HuH-7.5 (cell line): ENCODE measurements around the gene MDFIC.

Experiments
- DNase-seq: peaks from one replicate; pipeline ENCODE4 v3.0.0; 2011; ENCODE audit warnings: low spot score

The MDFIC gene

DNA sequence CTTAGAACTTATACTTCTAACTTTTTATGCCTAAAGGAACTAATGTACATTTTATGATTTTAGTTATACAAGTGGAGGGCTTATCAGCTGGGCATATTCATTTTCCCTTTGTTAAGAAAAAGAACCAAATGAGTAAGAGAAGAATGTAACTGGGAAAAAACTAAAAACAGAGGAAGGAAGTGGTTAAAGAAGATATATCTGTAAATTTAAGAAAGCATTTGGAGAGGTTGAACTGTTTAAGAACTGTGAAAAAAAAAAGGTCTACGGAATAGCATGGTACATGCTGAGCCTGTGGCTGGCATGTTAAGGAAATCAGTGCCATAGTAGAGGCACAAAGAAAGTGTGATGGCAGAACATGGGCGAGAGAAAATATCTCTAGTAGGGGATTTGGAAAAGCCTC is 6.2 kb downstream of the MDFIC start:
- DNase-seq, result no peak

DNA sequence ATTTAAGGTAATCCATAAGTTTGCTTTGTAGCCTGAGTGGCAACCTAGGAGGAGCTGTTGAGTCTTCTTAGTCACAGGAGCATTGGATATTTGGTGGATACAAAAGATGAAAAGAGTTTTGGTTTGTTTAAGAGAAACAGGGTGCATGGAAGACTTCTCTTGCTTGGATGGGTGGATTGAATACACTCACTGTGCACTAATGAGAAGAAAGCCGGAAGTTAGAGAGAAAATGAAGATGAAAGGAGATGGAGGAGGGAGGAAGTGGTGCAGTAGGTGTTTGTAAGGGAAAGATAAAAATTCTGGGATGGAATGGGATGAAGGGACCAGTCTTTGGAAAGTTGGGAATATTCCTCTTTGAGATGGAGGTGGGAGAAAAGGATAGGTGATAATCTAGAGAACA is 7.7 kb downstream of the MDFIC start:
- no peak for DNase-seq

- DNase-seq, result no peak
These were observed 8.3 kb downstream of the MDFIC start for GRCh38 chr7:114930107-114930661.

- DNase-seq, result no peak
These were observed 9.1 kb downstream of the MDFIC start for GRCh38 chr7:114930829-114931655.

- no peak for DNase-seq
These were observed 9.7 kb downstream of the MDFIC start for GRCh38 chr7:114931656-114932011.

GRCh38 chr7:114932991-114933390 is 11.1 kb downstream of the MDFIC start:
- no peak for DNase-seq

DNA sequence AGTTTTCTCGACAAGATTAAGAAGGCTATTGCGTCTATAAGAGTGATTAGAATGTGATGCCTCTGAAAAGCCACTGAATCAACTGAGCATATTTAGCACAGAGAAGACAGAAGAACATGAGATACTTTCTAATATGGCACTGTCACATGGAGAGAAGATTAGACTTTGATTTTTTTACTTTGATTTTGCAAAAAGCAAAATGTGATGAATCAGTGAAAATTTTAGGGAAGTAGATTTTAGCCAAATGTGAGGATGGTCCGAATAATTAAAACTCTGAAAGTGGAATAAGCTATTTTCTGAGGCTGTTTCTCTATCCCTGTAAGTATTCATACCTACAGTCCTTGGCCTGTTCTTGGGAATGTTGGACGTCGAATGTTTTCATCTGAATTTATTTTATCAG is 11.8 kb downstream of the MDFIC start:
- DNase-seq, result no peak

GRCh38 chr7:114934086-114934485 is 12.2 kb downstream of the MDFIC start:
- no peak for DNase-seq

GRCh38 chr7:114934713-114935112 is 12.8 kb downstream of the MDFIC start:
- no peak for DNase-seq

DNA sequence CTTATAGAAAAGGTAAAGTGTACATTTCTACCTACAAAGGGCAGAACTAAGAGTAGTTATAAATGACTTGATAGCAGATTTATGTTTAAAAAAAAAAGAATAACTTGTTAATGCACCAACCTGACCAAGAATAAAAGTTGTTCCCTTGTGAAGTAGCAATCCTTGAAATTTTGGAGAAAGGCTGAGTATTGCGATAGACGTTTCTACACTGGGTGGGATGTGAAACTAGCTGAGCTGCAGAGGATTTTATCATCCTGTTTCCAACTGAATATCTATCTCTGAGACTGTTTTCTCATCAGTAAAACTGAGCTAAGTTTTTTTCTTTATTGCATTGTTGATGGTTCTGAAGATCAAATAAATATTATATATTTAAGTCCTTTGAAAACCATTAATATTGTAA is 14.6 kb downstream of the MDFIC start:
- DNase-seq, result no peak

- no peak for DNase-seq
These were observed 15.6 kb downstream of the MDFIC start for GRCh38 chr7:114937446-114937845.

GRCh38 chr7:114938785-114939184 is 16.9 kb downstream of the MDFIC start:
- no peak for DNase-seq

- DNase-seq, result no peak
These were observed 17.7 kb downstream of the MDFIC start for GRCh38 chr7:114939484-114940097.

DNA sequence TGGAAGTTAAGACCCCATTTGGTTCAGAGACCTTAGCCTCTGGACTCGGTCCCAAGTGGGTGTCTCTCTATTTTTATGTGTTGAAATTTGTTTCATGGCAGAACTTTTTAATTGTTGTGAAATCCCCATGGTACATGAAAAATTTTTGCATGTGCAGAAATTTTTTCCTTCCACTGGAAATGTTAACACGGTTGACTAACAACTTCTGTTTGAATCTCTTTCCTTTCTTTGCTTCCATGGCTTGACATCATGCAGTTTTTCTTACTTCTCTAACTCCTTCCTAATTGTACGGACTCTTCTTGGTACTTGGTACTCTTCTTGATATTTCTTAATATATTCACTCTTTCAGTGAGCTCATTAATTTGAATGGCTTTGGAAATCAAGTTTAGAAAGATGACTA is 18.3 kb downstream of the MDFIC start:
- no peak for DNase-seq

DNA sequence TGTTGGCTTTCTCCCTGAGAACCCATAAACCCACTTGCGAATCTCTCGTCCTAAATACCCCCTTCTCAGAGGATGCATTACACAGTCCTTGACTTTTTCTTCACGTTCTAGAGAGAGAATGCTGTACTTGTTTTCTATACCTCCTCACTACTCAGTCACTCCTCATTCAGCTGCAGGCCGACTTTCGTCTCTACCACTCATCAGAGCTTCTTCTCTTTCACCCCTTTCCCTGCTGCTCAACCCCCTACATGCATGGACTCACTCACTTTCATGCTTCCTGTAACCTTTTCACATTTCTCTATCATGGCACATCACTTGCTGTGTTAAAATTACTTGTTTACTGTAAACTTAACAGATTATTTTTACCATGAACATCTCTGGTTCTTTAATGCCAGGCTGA is 19.8 kb downstream of the MDFIC start:
- no peak for DNase-seq

- DNase-seq, result no peak
These were observed 20.7 kb downstream of the MDFIC start for GRCh38 chr7:114942446-114943175.

DNA sequence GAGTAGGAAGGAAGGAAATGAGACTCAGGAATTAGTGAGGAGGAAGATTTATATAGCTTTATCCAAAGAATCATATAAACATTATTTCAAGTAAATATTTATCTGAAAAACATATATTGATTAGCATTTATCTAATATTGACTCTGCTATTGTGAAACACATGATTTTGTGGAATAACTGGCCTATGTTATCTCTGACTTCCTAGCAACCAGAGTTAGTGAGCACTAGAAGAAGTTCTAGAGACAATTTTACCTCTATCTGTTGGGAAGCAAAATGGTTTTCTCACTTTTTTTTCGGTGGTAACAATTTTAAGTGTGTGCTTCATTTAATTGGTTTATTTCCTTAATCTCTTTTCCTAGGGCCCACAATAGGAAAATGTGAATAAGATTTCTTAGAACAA is 21.6 kb downstream of the MDFIC start:
- no peak for DNase-seq

DNA sequence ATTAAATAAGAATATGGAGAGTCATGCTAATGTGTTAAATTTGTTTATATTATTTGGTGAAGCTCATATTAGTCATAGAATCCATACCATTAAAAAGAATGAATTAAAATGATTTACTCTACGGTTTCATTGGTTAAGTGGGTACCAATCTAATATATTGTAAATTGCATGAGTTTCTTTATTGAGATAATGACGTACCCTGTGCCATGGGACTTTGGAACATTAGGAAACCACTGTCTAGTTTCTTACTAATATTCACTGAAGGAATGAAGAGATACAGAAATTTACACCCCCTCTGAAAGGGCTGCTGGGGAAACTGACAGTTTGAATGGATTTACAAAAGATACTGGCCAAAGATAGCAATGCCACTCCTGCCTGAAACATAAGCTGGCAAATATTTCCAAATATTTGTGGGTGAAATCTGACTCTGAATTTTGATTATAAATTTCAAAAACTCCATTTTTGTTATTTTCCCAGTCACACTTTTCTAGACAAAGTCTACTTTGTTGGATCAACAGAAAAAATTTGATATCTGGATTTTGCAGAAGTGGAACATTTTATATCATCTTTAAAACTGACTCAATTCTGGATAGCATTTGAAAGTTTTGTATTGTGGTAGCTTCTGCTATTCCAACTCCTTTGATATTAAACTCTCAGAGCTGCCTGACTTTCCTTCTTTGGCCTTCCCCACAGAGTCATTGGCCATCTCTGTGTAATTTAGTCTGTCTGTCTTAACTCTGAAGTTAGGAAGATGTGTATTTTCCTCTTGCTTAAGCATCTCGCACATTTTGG is 22.3 kb downstream of the MDFIC start:
- DNase-seq, result no peak

DNA sequence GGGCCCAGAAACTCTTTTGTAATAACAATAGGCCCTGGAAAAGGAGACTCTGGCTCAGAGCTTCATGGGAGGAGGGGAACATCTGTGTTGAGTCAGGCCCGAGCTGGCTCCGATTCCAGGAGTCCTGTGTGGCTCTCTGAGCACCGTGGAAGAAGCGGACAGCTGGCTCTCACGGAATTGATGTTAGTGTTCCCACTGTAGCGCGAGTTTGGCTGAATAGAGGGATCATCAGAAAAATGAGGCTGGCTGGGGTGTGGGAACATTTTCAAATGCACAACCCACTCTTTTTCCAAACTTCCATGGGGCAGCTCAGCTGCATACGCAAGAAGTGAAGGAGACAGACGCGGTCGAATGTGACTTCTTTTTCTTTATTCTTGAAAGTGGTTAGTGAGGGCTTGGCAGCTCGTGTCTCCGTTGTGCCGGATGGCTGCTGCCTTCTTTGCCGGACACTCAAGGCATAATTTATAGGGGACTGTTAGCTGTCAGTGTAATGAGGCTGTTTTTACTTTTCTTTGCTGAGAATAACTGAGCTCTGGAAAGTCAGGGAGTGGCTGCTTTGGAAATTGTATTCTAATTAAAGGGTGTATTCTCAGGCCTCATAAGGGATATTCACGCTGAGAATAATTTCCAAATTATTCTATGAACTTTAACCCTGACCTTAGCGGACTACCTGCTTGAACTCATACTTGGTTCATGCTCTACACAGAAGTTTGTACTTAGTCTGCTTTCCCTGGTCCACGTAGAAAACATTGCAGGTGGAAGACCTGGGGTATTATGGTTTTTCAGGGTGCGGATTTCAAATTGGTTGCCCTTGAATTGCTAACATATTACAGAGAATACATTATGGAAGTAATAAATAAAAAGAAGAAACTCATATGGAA is 23.1 kb downstream of the MDFIC start:
- DNase-seq, result no peak

- no peak for DNase-seq
These were observed 27.3 kb downstream of the MDFIC start for GRCh38 chr7:114949231-114949630.

- DNase-seq, result no peak
These were observed 30.4 kb downstream of the MDFIC start for GRCh38 chr7:114952296-114952695.
